Ovary (tissue), 3 donors: ENCODE data around the gene PER1.

ENCODE experiments used
- EP300 ChIP-seq: sonication (generic); formaldehyde crosslinking; IDR thresholded peaks from one replicate; pipeline ENCODE4 v1.6.1; 2017; ENCODE audit warnings: antibody characterized with exemption
- POLR2A ChIP-seq: fragments of 450-650 bp; IDR thresholded peaks from one replicate; pipeline ENCODE4 v1.6.1; 2017; ENCODE audit warnings: antibody characterized with exemption, mild to moderate bottlenecking, moderate library complexity
- TF ChIP-seq, protein P1 (sequence below), 3 donors: fragments of 450-650 bp in 2 of 3; fragments of 200-600 bp in 1 of 3; IDR thresholded peaks; one replicate each; pipeline versions ENCODE4 v1.5.1 to v1.8.0; 2016 to 2022; ENCODE audit warnings: antibody characterized with exemption in 3 of 3, mild to moderate bottlenecking in 1 of 3
- donor health status: DM: no; HTN: no; CAD: no.

DNA sequence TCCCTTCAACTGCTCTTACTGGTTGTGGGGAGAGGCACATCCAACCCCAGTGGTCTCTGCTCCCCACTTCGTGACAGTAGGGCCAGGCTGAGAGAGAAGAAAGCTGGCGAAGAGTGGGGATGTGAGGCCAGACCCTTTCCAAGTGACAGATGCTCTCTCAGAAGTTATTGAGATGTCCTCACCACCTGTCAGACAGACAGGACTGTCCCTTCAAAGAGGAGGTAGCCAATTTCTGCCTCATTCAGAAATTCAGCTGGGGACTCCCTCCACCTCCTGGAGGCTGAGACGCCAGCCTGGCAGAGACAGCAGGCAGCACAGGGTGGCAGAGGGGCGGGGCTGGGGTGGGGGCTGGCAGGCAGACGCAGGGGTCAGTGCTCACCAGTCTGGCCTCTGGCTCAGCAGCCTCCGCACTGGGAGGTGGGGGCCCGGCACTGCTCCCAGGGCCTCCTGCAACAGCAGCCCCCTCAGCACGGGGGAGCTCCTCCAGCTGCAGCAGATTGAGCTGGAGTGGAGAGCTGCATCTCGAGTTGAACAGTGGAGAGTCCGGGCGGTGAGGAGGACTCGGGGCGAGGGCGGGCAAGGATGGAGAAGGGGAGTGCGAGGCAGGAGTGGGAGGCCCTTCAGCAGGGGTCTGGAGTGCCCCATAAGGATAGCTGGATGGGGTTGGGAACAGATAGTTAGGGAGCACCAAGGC, 9.2 kb downstream of the PER1 start:
- TF ChIP-seq EP300 (no peak), POLR2A (no peak)
- TF ChIP-seq, protein P1, sequence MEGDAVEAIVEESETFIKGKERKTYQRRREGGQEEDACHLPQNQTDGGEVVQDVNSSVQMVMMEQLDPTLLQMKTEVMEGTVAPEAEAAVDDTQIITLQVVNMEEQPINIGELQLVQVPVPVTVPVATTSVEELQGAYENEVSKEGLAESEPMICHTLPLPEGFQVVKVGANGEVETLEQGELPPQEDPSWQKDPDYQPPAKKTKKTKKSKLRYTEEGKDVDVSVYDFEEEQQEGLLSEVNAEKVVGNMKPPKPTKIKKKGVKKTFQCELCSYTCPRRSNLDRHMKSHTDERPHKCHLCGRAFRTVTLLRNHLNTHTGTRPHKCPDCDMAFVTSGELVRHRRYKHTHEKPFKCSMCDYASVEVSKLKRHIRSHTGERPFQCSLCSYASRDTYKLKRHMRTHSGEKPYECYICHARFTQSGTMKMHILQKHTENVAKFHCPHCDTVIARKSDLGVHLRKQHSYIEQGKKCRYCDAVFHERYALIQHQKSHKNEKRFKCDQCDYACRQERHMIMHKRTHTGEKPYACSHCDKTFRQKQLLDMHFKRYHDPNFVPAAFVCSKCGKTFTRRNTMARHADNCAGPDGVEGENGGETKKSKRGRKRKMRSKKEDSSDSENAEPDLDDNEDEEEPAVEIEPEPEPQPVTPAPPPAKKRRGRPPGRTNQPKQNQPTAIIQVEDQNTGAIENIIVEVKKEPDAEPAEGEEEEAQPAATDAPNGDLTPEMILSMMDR (IDR thresholded peaks at IDR 0.05), result no peak
